Keratinocyte (primary cell): ENCODE data around the gene JDP2.

Experiments
- CTCF ChIP-seq, 3 experiments: IDR thresholded peaks in 1 of 3; conservative IDR thresholded peaks in 1 of 3; optimal IDR thresholded peaks in 1 of 3; 2 replicates in 2 of 3; 3 replicates in 1 of 3; pipeline versions ENCODE3 to v1.5.1; 2011; ENCODE audit warnings: low read length in 3 of 3, mild to moderate bottlenecking in 3 of 3, moderate library complexity in 2 of 3, control low read depth in 1 of 3, inconsistent platforms in 1 of 3; ENCODE audit not compliant: insufficient read depth in 2 of 3; ENCODE audit errors: extremely low read depth in 1 of 3
- EZH2 ChIP-seq: IDR thresholded peaks from one replicate; pipeline ENCODE4 v1.6.1; 2012; ENCODE audit warnings: inconsistent platforms, mild to moderate bottlenecking, low read length, moderate library complexity

GRCh38 chr14:75389679-75390078 is 38.1 kb upstream of the JDP2 start:
- TF ChIP-seq CTCF (optimal IDR thresholded peaks at IDR 0.05 in 1 of 3, IDR thresholded peaks at IDR 0.05 in 1 of 3, conservative IDR thresholded peaks at IDR 0.05 in 1 of 3; ENCODE audit: extremely low read depth in 1 of 3, insufficient read depth in 2 of 3, low read length in 3 of 3) = no peak
- TF ChIP-seq EZH2 = no peak
